PC-9 (cell line): ENCODE data around the gene ETF1.

Source experiments
- CTCF ChIP-seq: fragments of 200-600 bp; sonication (generic); conservative IDR thresholded peaks from 2 replicates; pipeline ENCODE4 v1.6.1; 2017; ENCODE audit warnings: mixed run types, antibody characterized with exemption, mild to moderate bottlenecking, moderate library complexity
- EZH2 ChIP-seq: fragments of 200-600 bp; sonication (generic); IDR thresholded peaks from 2 replicates; pipeline ENCODE4 v1.8.0; 2017; ENCODE audit warnings: antibody characterized with exemption, low read depth

- TF ChIP-seq CTCF (no peak), EZH2 (no peak)
Observed at GRCh38 chr5:138554143-138554542, 11.1 kb upstream of the ETF1 start.
